Adrenal gland (tissue), 5 donors: ENCODE measurements around the gene RPL22.

ENCODE experiments used
- POLR2A ChIP-seq, 2 donors: fragments of 450-650 bp; IDR thresholded peaks; one replicate each; pipeline ENCODE4 v1.6.1; 2017; ENCODE audit warnings: antibody characterized with exemption in 2 of 2, mild to moderate bottlenecking in 2 of 2, moderate library complexity in 1 of 2
- TF ChIP-seq, protein P1 (sequence below), 6 experiments: fragments of 450-650 bp in 4 of 6; fragments of 200-600 bp in 2 of 6; sonication (generic) in 1 of 6; IDR thresholded peaks; 1 replicate in 5 of 6; 2 replicates in 1 of 6; pipeline versions ENCODE4 v1.5.1 to v1.8.0; 2016 to 2021; ENCODE audit warnings: antibody characterized with exemption in 6 of 6, mild to moderate bottlenecking in 2 of 6, moderate library complexity in 1 of 6
- donor health status: DM: no; HTN: no; CAD: no.

DNA sequence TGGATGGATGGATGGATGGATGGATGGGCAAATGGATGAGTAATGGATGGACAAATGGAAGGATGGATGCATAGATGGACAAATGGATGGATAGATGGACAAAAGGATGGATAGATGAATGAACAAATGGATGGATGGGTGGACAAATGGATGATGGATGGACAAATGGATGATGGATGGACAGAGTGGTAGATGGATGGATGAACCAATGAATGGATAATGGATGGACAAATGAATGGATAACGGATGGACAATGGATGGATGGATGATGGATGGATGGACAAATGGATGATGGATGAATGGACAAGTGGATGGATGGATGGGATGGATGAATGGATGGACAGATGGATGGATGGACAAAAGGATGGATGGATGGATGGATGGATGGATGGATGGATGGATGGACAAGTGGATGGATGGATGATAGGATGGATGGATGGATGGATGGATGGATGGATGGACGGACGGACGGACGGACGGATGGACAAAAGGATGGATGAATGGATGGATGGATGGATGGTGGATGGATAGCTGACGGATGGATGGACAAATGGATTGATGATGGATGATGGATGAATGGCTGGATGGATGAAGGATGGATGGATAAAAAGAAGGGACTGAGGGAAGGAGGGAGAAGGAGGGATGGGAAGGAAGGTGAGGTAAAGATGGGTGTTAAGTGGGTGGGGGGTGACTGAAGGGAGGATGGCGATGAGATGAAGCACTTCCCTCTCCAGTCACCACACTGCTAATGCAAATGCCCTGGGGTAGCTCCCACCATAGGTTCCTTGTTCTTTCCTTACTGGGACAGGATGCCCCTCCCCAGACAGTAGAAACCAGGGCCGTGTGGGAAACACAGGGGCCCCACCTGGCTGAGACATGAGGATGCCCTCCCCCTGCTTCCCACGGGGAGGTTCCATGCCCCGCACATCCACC lies 49.1 kb downstream of the RPL22 start:
- TF ChIP-seq POLR2A (IDR thresholded peaks at IDR 0.05) = no peak
- TF ChIP-seq, protein P1, sequence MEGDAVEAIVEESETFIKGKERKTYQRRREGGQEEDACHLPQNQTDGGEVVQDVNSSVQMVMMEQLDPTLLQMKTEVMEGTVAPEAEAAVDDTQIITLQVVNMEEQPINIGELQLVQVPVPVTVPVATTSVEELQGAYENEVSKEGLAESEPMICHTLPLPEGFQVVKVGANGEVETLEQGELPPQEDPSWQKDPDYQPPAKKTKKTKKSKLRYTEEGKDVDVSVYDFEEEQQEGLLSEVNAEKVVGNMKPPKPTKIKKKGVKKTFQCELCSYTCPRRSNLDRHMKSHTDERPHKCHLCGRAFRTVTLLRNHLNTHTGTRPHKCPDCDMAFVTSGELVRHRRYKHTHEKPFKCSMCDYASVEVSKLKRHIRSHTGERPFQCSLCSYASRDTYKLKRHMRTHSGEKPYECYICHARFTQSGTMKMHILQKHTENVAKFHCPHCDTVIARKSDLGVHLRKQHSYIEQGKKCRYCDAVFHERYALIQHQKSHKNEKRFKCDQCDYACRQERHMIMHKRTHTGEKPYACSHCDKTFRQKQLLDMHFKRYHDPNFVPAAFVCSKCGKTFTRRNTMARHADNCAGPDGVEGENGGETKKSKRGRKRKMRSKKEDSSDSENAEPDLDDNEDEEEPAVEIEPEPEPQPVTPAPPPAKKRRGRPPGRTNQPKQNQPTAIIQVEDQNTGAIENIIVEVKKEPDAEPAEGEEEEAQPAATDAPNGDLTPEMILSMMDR (IDR thresholded peaks at IDR 0.05) = no peak
